GM13976 (cell line): Measurements from ENCODE around the gene PCNX1.

ENCODE experiments used
- DNase-seq: peaks from one replicate; pipeline ENCODE4 v3.0.0; 2012; ENCODE audit warnings: low spot score
- in situ Hi-C: fragments of 300-500 bp; cut with MboI; formaldehyde crosslinking; loops from one replicate; pipeline ENCODE4 v1.12.0; 2022; ENCODE audit warnings: low sequenced_read_pairs, mixed read lengths, inconsistent platforms; ENCODE audit not compliant: unreplicated experiment
- TF ChIP-seq, protein P1 (sequence below): IDR thresholded peaks from 2 replicates; pipeline ENCODE4 v1.5.1; 2012; ENCODE audit warnings: borderline replicate concordance, mild to moderate bottlenecking; ENCODE audit not compliant: insufficient read depth; ENCODE audit errors: extremely low read depth, missing control alignments, control extremely low read depth

The PCNX1 gene

DNA sequence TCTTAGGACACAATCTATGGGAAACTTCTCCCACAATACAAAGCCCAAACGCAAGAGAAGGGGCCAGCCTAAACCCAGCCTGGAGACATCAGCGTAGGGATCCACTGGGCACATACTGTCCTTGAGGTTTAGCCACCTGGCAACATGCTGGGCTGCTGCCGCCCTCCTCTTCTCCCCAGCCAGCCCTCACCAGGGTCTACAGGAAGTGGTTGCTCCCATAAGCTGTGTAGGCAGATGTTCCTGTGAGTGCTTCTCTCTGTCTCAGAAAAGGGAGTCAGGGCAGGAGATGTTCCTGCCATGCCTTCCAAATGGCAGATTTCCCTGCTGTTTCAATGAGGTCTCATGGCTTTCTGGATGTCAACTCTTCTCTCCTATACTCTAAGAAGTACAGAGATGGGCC, 241.4 kb downstream of the PCNX1 start:
- in situ Hi-C loops: no loop called here
- TF ChIP-seq, protein P1, sequence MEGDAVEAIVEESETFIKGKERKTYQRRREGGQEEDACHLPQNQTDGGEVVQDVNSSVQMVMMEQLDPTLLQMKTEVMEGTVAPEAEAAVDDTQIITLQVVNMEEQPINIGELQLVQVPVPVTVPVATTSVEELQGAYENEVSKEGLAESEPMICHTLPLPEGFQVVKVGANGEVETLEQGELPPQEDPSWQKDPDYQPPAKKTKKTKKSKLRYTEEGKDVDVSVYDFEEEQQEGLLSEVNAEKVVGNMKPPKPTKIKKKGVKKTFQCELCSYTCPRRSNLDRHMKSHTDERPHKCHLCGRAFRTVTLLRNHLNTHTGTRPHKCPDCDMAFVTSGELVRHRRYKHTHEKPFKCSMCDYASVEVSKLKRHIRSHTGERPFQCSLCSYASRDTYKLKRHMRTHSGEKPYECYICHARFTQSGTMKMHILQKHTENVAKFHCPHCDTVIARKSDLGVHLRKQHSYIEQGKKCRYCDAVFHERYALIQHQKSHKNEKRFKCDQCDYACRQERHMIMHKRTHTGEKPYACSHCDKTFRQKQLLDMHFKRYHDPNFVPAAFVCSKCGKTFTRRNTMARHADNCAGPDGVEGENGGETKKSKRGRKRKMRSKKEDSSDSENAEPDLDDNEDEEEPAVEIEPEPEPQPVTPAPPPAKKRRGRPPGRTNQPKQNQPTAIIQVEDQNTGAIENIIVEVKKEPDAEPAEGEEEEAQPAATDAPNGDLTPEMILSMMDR: no peak
- DNase-seq: no peak

DNA sequence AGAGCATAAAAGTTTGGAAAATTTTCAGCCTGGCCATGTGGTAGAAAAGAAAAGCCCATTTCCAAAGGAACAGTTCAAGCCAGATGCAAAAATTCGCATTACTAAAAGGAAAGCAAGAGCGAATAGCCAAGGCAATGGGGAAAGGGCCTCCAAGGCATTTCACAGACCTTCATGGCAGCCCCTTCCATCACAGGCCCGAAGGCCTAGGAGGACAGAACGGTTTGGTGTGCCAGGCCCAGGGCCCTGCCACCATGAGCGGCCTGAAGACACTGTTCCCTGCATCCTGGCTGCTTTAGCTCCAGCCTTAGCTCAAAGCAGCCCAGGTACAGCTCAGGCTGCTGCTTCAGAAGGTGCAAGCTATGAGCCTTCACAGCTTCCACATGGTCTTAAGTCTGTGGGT, 243.5 kb downstream of the PCNX1 start:
- in situ Hi-C loops: no loop called here
- TF ChIP-seq, protein P1: no peak
- DNase-seq: no peak

DNA sequence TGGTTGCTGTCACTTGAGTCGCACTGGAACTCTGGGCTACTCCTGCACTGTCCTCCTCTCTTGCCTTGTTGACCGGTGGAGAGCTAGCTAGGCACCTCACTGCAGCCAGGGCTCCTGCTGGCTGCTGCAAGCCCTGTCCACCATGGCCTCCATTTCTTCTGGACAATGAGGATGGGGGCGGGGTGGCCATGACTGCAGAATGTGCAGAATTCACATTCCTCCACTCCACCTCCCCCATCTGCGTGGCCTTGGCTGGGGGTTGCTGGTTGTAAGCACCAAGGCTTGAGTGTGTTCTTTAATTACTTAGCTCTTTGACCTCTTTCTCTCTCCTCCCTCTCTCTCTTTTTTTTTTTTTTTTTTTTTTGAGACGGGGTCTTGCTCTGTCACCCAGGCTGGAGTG, 248.5 kb downstream of the PCNX1 start:
- TF ChIP-seq, protein P1: no peak
- in situ Hi-C loops: no loop called here
- no peak for DNase-seq

- in situ Hi-C loops: no loop called here
These were observed 256.0 kb downstream of the PCNX1 start for GRCh38 chr14:71163050-71163841.

GRCh38 chr14:71163842-71164629, 256.8 kb downstream of the PCNX1 start:
- TF ChIP-seq, protein P1: no peak
- in situ Hi-C loops: no loop called here
- no peak for DNase-seq

More at GRCh38 chr14:71163050-71163841, 256.0 kb downstream of the PCNX1 start:
- TF ChIP-seq, protein P1: no peak
- no peak for DNase-seq
